Nephron progenitor cell (in vitro differentiated cells): ENCODE results near the gene PRKCA.

Experiments
- DNase-seq: peaks from one replicate; pipeline ENCODE4 v3.0.0; 2021
- H3K27ac Mint-ChIP-seq: 2 replicates; pipeline ENCODE4 v1.8.0; 2021; ENCODE audit warnings: mild to moderate bottlenecking, moderate library complexity, mixed read lengths
- H3K27me3 Mint-ChIP-seq: 2 replicates; pipeline ENCODE4 v1.8.0; 2021; ENCODE audit warnings: mild to moderate bottlenecking, low read depth, mixed read lengths; ENCODE audit not compliant: poor library complexity
- H3K36me3 Mint-ChIP-seq: 2 replicates; pipeline ENCODE4 v1.8.0; 2021; ENCODE audit warnings: low read depth, mixed read lengths
- H3K4me1 Mint-ChIP-seq: 2 replicates; pipeline ENCODE4 v1.8.0; 2021; ENCODE audit warnings: mixed read lengths
- H3K4me3 Mint-ChIP-seq: 2 replicates; pipeline ENCODE4 v1.8.0; 2021; ENCODE audit warnings: mild to moderate bottlenecking, moderate library complexity, mixed read lengths
- H3K9me3 Mint-ChIP-seq: 2 replicates; pipeline ENCODE4 v1.8.0; 2021; ENCODE audit warnings: mild to moderate bottlenecking, moderate library complexity, mixed read lengths
- CTCF ChIP-seq: fragments of 200-600 bp; sonication (generic); IDR thresholded peaks from 2 replicates; pipeline ENCODE4 v1.5.0; 2021; ENCODE audit warnings: antibody characterized with exemption

PRKCA gene

GRCh38 chr17:66849851-66850580 is 547.6 kb downstream of the PRKCA start:
- no peak for DNase-seq
- Mint-ChIP-seq H3K36me3 (no peaks in the 10 kb centered on the region), H3K4me1 (no peaks in the 10 kb centered on the region), H3K27me3 (peaks cover 12% of the 10 kb centered on the region), H3K9me3 (peaks cover 55% of the 10 kb centered on the region), H3K27ac (peak overlapping the region; percentile 28), H3K4me3 (no peak overlapping the region)
- TF ChIP-seq CTCF, result no peak

GRCh38 chr17:66850692-66851091 is 548.3 kb downstream of the PRKCA start:
- Mint-ChIP-seq H3K27me3 (peaks cover 14% of the 10 kb centered on the region), H3K36me3 (no peaks in the 10 kb centered on the region), H3K9me3 (peaks cover 58% of the 10 kb centered on the region), H3K4me3 (no peak overlapping the region), H3K4me1 (no peaks in the 10 kb centered on the region), H3K27ac (no peak overlapping the region)
- TF ChIP-seq CTCF, result no peak
- DNase-seq, result no peak

GRCh38 chr17:66855204-66855603 is 552.8 kb downstream of the PRKCA start:
- no peak for TF ChIP-seq CTCF
- Mint-ChIP-seq H3K27me3 (peaks cover 22% of the 10 kb centered on the region), H3K4me3 (no peak overlapping the region), H3K36me3 (no peaks in the 10 kb centered on the region), H3K27ac (no peak overlapping the region), H3K9me3 (peaks cover 37% of the 10 kb centered on the region), H3K4me1 (no peaks in the 10 kb centered on the region)
- DNase-seq, result no peak

- peaks cover 24% of the 10 kb centered on the region for H3K9me3 Mint-ChIP-seq
- H3K4me3 Mint-ChIP-seq, result no peak overlapping the region
- no peak for TF ChIP-seq CTCF
- peaks cover 25% of the 10 kb centered on the region for H3K27me3 Mint-ChIP-seq
- H3K4me1 Mint-ChIP-seq, result no peaks in the 10 kb centered on the region
- no peak overlapping the region for H3K27ac Mint-ChIP-seq
- H3K36me3 Mint-ChIP-seq, result no peaks in the 10 kb centered on the region
- no peak for DNase-seq
These were observed 556.0 kb downstream of the PRKCA start for GRCh38 chr17:66858226-66859083.

- no peak overlapping the region for H3K4me3 Mint-ChIP-seq
- no peak for DNase-seq
- no peak overlapping the region for H3K27ac Mint-ChIP-seq
- peaks cover 17% of the 10 kb centered on the region for H3K9me3 Mint-ChIP-seq
- H3K4me1 Mint-ChIP-seq, result no peaks in the 10 kb centered on the region
- peaks cover 29% of the 10 kb centered on the region for H3K27me3 Mint-ChIP-seq
- H3K36me3 Mint-ChIP-seq, result no peaks in the 10 kb centered on the region
- TF ChIP-seq CTCF, result no peak
These were observed 556.9 kb downstream of the PRKCA start for GRCh38 chr17:66859353-66859752.
